ENCODE measurements around the gene SUSD1.

DNA sequence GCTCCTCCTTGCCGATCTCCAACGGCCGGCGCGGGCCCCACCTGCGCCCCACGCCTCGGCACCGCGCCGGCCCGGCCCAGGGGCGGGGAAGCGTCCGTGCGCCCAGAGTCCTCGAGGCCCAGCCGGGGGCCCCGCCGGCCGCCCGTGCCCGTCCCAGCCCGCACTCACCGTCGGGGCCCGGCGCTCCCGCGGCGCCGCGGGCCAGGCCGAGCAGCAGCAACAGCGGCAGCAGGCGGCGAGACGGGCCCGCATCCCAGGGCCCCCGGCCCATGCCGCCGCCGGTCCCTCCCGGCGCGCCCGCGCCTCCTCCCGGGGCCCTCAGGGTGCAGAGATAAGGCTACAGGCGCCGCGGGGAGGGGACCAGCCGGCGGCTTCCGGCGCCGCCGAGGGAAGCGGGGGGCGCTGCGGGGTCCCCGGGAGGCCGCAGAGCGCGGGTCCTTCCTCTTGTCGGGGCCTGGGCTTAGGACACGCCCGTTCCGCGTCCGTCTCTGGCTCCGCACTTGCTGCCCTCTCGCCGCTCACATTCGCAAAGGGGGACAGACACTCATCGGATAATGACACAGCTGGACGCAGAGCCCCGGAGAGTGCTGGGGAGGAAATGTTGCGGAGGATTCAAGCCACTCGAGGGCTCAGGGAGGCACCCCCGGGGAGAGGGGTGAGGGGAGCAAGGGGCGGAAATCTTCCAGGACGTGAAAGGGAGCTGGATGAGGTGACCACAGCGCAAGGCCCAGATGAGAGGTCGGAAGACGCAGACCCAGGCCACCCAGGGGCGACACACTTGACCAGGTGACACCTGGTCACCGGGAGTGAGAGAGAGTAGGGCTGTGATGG is at the start of gene SUSD1:
- TF ChIP-seq, protein P1, sequence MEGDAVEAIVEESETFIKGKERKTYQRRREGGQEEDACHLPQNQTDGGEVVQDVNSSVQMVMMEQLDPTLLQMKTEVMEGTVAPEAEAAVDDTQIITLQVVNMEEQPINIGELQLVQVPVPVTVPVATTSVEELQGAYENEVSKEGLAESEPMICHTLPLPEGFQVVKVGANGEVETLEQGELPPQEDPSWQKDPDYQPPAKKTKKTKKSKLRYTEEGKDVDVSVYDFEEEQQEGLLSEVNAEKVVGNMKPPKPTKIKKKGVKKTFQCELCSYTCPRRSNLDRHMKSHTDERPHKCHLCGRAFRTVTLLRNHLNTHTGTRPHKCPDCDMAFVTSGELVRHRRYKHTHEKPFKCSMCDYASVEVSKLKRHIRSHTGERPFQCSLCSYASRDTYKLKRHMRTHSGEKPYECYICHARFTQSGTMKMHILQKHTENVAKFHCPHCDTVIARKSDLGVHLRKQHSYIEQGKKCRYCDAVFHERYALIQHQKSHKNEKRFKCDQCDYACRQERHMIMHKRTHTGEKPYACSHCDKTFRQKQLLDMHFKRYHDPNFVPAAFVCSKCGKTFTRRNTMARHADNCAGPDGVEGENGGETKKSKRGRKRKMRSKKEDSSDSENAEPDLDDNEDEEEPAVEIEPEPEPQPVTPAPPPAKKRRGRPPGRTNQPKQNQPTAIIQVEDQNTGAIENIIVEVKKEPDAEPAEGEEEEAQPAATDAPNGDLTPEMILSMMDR (IDR thresholded peaks at IDR 0.05): no peak
- no peak for TF ChIP-seq POLR2A (IDR thresholded peaks at IDR 0.05)

Measured in lower leg skin (tissue), 3 donors.